GM15510 (cell line): ENCODE measurements around the gene MYH7B.

Experiments
- POLR2A ChIP-seq: IDR thresholded peaks from 3 replicates; pipeline ENCODE4 v1.6.1; 2011; ENCODE audit warnings: borderline replicate concordance; ENCODE audit not compliant: insufficient read length; ENCODE audit errors: extremely low read depth

The MYH7B gene

GRCh38 chr20:34979366-34980153 is 23.9 kb downstream of the MYH7B start:
- TF ChIP-seq POLR2A: no peak

DNA sequence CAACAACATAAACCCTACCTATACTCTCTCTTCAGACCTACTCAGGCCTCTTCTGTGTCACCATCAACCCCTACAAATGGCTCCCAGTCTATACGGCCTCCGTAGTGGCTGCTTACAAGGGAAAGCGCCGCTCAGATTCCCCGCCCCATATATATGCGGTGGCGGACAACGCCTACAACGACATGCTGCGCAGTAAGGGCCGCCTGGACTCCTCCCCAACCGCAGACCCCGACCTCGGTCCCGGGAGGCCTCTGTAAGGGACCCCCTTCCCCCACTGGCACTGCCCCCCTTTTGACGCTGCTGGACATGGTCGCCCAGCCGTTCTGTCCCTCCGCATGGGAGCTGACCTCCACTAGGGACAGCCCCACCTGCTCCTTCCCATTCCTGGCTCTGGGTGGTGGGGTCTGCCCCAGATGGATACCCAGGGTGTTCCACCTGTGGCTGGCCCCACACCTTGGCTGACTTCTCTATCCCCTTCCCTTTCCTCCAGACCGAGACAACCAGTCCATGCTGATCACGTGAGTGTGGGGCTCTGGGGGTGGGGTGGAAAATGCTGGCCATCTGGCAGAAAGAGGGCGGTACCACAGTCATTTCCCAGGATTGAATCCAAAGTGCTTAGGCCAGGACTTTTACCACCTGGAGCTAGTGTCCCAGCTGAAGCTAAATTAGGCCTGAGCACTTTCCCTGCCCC is 25.0 kb downstream of the MYH7B start:
- no peak for TF ChIP-seq POLR2A

DNA sequence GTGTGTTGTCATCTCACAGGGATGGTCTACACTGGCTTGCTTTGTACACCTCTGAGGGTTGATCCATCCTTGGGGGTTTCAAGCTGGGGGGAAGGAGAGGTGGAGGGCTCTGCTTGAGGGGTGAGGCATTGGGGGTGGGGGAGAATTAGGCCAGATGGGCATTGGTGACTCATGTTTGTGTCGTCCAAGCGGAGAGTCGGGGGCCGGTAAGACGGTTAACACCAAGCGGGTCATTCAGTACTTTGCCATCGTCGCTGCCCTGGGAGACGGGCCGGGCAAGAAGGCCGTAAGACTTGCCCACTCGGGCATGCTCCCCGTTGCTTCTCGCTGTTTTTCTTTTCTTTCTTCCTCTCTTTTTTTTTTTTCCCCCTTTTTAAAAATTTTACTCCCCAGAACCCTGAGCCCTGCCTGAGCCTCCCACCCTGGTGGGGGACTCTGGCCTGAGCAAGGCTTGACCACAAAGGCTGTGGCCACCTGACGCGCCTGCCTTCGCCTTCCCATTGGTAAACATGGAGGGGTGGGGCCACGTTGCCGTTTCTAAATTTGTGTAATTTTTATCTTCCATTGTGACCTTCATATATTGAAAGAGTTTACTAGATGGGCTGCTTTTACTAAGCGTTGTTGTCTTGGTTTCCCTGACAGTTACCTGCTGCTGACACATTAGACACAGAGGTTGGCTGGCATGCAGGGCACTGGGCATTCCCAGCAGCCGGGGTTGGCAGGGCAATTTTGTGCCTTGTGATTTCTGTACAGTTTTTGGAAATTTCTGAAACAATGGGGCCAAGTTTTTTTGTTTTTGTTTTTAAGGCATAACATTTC is 26.8 kb downstream of the MYH7B start:
- no peak for TF ChIP-seq POLR2A

GRCh38 chr20:34983089-34983820 is 27.6 kb downstream of the MYH7B start:
- no peak for TF ChIP-seq POLR2A

GRCh38 chr20:34983995-34984735 is 28.5 kb downstream of the MYH7B start:
- no peak for TF ChIP-seq POLR2A

- no peak for TF ChIP-seq POLR2A
These were observed 29.1 kb downstream of the MYH7B start for GRCh38 chr20:34984756-34985261.

DNA sequence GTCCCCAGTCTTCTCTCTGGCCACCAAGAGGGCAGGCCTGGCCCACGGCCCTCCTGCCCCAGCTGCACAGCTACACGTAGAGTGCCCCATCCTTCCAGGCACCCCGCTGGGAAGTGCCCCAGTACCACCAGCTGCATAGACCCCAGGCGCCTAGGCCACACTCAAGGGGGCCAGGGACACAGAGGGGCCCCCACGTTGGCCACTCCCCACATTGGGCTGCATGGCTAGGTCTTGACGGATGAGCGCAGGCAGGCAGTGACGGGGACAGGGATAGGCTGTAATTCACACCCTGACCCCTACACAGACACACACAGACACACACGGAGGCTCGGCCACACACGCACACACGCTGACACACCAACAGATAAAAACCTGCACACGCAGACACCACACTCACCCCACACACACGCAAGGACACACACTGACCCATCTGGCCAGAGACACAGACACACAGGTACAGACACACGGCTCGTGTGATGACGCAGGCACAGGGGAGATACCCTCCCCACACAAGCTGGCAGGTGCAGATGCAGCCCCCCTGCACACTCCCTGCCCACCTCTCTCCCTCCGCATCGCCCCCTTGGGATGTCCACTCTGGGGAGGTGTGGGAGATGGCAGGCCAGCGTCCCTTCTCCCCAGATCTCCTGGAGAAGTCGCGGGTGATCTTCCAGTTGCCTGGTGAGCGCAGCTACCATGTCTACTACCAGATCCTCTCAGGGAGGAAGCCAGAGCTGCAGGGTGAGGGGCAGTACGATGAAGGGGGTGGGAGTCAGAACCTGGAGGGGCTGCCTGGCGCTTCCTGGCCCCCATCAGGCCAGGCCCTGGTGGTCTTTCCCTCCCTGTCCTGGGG is 30.0 kb downstream of the MYH7B start:
- no peak for TF ChIP-seq POLR2A

- TF ChIP-seq POLR2A: no peak
These were observed 30.9 kb downstream of the MYH7B start for GRCh38 chr20:34986311-34987287.

- no peak for TF ChIP-seq POLR2A
These were observed 31.9 kb downstream of the MYH7B start for GRCh38 chr20:34987288-34988190.

DNA sequence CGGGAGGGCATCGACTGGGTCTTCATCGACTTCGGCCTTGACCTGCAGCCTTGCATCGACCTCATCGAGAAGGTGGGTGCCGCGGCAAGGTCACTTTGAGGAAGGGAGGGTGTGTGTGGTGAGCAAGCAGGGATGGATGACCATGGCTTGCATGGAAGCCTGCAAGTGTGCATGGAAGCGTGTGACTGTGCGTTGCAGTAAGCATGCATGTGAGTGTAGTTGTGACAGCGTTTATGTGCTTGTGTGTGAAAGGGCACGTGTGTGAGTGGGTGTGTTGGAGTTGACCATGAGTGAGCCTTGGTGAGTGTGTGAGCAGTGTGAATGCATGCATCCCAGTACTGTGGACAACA is 32.5 kb downstream of the MYH7B start:
- no peak for TF ChIP-seq POLR2A

- TF ChIP-seq POLR2A: no peak
These were observed 33.5 kb downstream of the MYH7B start for GRCh38 chr20:34989118-34989517.
